Measurements from ENCODE around the gene RNF212B.

DNA sequence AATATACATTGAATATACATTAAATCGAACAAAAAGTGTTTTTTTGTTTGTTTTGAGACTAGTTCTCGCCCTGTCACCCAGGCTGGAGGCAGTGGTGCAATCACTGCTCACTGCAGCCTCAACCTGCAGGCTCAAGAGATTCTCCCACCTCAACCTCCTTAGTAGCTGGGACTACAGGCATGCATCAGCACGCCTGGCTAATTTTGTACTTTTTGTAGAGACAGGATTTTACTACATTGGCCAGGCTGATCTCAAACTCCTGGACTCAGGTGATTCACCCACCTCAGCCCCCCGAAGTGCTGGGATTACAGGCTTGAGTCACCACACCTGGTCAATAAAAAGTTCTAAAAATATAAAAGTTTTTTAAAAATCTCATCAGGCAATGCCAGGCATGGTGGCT lies 10.2 kb upstream of the RNF212B start:
- TF ChIP-seq EZH2 (IDR thresholded peaks at IDR 0.05; ENCODE audit: insufficient read depth, poor library complexity, severe bottlenecking) (no peak), EZH2phosphoT487 (IDR thresholded peaks at IDR 0.05; ENCODE audit: insufficient read depth, low read depth) (no peak)
